Loucy (cell line): ENCODE data around the gene TMEM178A.

ENCODE experiments used
- EZH2phosphoT487 ChIP-seq: fragments of 200-600 bp; IDR thresholded peaks from 2 replicates; pipeline ENCODE4 v1.6.1; 2018; ENCODE audit warnings: antibody characterized with exemption, mild to moderate bottlenecking, moderate library complexity, borderline replicate concordance
- TF ChIP-seq, protein P1 (sequence below): fragments of 200-600 bp; sonication (generic); conservative IDR thresholded peaks from 2 replicates; pipeline ENCODE4 v1.5.1; 2014; ENCODE audit warnings: mild to moderate bottlenecking, antibody characterized with exemption, low read length

DNA sequence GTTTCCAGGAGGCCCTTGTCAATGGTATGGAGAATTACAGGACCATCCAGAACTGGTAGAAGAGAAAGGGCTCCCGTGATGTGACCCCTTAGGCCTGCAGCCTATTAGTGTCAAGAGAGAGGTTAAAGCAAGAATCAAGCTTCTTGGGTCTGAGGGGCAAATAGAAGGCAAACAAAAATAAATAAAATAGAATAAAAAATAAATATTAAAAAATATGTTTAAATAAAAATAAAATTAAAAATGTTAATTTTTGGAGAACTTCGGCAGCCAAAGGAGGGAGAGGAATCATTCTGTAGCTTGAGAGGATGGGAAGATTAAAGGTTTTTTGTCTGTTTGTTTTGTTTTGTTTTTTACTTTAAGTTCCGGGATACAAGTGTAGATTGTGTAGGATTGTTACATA is 15.2 kb upstream of the TMEM178A start:
- TF ChIP-seq, protein P1, sequence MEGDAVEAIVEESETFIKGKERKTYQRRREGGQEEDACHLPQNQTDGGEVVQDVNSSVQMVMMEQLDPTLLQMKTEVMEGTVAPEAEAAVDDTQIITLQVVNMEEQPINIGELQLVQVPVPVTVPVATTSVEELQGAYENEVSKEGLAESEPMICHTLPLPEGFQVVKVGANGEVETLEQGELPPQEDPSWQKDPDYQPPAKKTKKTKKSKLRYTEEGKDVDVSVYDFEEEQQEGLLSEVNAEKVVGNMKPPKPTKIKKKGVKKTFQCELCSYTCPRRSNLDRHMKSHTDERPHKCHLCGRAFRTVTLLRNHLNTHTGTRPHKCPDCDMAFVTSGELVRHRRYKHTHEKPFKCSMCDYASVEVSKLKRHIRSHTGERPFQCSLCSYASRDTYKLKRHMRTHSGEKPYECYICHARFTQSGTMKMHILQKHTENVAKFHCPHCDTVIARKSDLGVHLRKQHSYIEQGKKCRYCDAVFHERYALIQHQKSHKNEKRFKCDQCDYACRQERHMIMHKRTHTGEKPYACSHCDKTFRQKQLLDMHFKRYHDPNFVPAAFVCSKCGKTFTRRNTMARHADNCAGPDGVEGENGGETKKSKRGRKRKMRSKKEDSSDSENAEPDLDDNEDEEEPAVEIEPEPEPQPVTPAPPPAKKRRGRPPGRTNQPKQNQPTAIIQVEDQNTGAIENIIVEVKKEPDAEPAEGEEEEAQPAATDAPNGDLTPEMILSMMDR: no peak
- no peak for TF ChIP-seq EZH2phosphoT487
